ENCODE data around the gene ZIC2.

The ZIC2 gene

DNA sequence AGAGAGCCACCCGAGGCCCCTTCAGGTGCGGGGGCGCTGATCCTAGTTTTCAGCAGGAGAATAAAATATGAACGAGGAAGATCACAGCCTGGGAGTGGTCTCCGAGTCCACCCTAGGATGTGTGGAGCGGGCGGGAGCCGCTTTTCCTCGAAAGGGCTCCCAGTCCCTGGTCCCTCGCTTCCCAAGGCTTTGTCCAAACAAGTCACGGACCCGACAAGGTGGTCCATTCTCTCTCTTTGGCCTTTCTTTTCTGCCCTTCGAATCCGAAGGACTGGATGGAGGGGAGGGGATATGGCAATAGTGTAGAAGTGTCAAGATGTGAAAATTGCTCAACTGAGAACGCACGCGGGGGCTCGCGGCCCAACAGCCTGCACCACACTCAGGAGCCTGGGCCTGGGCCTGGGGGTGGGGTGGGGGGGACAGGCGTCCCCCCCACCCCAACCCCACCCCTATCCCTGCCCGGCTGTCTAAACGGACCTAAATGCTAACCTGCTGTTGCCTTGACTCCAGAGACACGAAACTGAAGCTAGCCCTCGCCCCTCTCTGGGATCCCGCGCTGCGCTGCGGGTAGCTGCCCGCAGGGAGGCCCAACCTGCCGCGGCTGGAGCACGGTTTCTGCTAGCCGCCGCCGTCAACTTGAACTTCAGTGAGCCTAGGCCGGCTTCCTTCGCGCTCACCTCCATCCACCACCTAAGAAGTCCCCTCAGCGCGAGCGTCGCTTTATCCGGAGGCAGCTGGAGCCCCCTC lies 7.1 kb downstream of the ZIC2 start:
- DNase-seq, result no peak

DNA sequence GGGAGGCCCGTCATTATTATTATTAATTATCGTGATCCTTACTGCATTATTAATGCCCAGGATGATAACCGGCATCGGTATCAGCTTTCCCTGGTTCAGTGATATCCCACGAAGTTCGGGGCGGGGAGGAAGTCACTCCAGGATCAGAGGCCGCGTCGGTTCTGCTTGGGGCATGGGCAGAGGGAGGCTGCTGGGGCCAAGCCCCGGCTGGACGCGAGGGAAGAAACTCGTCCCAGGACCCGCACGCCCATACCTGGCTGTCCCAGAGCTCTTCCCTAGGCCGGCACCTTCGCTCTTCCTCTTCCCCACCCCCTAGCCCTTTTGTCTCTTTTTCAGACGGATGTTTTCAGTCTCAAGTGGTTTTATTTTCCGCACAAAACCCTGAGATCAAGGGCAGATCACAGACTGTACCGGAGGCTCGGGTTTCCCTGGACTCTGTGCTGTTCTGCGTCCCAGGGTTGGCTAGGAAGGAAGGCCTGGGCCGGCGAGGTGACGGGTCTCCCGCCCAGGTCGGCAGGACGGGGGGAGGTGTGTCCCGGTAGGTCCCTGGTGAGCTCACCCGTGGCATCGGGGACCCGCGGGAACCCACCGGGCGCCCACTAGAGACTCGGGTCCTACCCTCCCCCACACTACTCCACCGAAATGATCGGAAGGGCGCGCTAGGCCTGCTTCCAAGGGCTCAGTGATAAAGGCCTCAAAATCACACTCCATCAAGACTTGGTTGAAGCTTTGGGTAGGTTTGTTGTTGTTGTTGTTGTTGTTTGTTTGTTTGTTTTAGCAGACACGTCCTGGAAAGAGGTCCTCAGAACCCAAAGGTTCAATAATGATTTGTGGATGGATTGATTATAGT lies 7.9 kb downstream of the ZIC2 start:
- no peak for DNase-seq

DNA sequence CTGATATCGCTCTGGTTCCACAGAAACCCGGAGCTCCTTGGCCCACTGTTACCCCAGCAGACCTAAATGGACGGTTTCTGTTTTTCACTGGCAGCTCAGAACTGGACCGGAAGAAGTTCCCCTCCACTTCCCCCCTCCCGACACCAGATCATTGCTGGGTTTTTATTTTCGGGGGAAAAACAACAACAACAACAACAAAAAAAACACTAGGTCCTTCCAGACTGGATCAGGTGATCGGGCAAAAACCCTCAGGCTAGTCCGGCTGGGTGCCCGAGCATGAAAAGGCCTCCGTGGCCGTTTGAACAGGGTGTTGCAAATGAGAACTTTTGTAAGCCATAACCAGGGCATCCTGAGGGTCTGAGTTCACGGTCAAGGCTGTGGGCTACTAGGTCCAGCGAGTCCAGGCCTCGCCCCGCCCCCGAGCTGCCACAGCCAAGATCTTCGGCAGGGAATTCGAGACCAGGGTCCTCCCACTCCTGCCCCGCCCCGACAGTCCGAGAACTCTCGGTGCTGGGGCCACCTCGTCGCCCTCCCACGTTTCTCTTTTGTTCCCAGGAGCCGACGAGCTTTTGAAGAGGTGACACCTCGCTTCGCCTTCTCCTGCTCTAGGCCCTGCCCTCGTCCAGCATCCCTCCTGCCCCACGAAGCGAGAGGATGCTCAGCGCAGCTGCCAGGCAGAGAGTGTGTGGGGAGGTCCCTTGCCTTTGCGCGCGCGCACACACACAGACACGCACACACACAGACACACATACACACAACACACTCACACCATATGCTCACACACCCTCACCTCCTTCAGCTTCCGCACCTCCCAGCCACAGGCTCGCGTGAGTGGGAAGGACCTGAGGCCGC lies 8.8 kb downstream of the ZIC2 start:
- no peak for DNase-seq

DNA sequence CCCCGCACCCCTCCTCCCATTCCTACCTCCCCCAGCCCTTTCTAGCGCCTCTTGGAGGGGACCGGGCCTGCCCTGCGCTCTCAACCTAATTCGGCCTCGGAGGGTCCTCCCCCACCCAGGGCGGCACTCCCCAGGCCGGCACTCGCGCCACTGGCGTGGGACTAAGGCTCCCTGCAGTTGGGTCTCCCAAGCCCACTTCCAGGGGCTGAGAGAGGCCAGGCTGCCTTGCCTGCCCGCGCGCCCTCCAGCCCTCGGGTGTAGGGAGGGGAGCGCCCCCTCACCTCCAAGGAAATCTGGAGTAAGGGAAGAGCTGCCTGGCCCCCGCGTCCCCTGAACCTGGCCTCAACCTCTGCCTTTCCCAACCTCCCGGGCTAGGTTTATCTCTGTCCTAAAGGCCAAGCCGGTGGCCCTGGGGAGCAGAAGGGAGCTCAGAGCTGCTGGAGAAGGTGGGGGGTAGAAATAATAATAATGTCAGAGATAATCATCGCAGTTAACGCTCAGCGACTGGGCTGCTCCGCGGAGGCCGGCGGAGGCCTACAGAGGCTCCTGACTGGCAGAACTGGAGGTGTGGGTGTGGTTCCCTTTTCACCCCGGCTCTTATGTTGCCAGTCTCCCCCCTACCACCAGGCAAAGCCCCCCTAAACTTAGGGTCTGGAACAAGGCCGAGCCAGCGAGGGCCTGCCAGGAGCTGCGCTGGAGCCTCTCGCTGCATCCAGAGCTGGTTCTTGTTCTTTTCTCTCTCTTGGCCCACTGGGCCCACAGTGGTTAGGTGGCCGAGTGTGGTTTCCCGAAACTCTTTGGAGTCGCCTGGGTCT lies 9.6 kb downstream of the ZIC2 start:
- DNase-seq, result no peak

DNA sequence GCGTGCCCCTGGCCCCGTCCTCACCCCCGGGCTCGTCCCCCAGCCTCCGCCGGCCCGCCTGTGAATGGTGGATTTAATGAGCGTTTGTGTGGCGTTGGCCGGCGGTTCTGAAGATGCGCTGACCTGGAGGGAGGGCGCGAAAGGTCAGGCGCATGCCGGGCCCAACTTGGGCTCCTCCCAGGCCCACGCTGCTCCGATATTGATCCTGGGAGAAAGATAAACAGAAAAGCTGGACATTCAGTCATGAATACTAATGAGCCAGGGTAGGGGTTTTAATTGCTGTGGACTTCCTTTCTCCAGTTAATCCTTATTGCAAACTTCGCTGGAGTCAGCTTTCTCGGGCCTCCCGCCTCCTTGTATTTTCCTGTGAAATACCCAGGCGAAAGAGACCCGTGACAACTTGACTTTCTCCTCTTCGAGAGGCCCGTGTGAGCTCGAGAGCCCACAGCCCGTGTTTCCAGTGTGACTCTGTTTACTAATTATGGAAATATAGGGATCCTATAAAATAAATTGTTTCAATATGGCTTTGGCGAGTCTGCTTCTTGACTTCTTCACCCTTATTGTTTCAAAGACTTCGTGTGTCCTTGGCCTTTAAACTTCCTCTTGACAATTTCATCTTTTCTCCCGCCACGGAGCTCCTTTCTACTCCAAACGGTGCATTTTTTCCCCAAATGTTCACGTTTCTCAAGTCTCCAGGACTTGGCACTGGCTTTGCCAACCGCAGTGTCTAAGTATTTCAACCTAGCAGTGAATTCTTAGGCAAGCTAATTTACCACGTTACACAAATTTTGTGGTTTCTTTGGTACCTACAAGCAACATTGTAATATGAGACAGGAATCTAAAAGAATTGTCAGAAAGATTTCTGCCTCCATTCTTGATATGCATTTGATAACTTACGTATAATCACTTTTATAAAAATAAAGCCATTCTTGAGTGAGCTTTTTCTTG lies 10.5 kb downstream of the ZIC2 start:
- DNase-seq, result no peak

GRCh38 chr13:99992949-99993351 lies 11.4 kb downstream of the ZIC2 start:
- no peak for DNase-seq

DNA sequence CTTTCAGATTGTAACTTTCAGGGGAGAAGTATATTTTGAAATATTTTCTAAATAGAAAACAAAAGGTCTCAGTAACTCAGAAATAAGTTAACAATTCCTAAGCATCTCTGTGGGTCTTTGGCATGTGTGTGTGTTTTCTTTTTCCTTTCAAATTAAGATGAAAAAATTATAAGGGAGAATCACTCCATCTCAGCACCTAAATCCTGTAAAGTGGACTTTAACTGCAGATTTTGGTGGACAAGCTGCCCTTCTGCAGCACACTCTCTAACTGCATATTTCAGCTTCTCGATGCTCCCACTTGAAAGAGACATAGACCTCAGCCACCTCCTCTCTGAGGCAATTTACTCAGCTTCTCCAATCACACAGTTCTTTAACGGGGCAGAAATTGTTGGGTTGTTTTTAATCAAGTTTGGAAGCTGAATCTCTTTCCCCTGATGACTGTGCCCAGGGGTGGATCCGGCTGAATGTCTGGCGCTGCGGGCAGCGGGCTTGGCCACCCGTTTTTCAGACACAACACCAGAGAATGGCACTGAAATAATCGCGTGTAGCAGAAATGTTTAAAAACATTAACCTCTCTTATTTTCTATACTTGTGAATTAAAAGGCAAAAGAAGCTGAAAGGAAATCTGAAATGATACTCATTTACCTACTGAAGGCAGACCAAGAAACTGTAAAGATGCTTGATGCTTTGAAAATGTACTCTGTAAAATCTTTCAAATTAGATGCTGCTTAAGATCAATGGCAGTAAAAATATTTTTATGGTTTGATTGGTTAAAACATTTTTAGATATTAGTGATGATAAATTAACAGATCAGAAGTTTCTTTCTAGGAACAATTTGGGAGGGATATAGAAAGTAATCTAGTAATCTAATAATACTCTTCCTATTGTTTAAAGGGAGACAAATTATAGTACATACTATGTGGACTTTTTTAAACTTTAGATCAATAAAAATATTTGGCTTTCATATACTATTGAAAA lies 12.4 kb downstream of the ZIC2 start:
- no peak for DNase-seq

- DNase-seq, result no peak
These were observed 13.0 kb downstream of the ZIC2 start for GRCh38 chr13:99994638-99995020.

DNA sequence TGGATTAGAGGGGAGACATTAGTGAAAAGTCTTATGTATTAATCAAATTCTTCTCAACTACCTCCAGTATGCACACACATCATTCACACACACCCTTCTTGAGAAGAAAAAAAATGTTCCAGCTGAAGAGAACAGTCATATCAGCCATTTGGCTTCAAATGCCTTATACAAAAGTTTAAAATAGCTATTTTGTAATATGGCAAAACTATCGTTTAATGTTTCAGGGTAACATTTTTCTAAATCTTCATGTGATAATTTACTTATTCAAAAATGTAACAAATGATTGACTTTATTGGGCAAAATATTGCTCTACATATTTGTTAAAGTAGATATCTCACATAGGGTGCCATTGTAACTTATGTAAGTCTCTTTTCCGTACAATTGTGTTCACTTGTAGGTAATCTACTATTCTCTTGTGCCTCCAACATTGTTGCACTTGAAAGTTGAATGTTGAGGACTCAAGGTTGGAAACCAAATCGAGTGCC lies 13.6 kb downstream of the ZIC2 start:
- DNase-seq, result no peak

DNA sequence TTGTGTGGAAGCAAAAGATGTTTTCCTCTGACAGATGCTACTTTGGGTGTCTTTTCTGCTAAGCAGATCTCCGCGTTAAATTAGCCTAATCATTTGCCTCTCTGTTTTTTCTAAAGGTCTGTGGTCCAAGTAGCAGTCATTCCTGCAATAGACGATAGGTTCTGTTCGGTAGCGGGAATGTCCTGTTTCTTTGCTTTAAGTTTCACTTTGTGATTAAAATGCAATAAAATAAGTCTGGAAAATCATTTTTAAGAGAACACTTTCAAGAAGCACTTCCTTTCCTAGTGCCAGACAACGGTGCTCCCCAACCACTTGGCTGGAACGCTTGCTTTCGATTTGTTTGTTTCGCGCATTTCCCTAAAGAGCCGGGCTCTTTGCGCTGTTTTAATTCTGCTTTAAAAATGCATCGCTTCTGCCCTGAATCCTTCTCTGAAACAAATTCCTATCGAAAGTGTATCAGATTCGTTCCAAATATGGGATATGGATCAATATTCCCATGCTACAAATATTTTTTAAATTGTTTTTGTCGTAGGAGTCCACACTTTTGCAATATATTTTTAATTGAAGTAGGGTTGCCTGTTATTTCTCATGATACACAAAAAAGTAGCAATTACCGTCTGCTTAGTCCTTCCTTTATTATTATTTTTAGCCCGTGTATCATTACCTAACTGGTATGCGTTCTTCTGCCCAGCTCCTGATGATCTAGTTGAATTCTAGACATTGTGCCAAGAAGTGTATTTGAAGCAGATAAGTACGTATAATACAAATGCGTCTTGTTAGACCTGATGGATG lies 14.2 kb downstream of the ZIC2 start:
- no peak for DNase-seq

DNA sequence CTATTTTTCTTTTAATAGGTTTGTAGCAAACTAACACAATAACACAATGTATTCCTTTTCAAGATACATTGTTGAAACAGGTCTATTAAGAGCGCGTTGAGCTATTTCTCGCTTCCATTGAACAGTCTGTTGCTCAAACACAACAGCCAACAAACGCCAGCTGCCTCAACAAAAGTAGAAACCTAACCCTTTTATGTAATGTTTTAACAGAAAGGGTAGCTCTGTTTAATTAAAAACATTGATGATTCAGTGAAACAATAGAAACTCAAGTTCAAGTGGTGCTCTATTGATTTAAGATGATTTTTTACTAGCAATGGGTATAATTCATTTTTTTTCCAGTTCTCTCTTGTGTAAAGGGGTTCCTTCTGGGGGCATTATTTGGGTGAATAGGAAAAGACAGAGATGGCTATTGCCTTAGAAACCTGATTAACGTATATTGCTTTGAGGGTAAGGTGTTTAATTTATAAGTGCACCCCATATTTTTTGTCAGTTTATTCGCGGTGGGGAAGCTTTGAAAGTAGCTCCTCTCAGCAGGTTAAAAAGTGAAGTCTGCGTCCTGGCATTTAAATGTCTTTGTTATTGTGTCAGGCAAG lies 14.9 kb downstream of the ZIC2 start:
- no peak for DNase-seq

DNA sequence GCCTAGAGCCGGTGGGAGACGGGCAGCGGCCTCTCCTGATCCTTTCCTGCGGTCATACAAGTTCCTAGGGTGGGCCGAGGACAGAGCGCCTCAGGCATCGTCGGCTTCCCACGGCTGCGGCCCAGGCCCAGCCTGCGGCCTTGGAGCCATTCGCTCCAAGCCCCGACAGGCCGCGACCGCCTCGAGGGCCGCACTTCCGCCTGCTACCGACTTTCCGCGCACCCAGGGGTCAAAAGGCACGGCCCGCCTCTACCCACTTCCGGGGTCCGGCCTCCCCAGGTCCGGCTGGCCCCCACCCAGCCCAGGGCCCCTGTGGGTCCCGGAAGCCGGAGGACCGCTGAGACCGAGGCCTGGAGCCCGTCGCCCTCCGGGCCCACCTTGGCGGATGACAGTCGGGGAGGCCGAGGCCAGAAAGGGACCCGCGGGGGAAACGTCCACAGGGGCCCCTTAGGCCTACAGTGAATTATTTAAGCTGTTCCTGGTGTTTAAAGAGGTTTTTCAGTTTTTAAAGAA lies 16.2 kb downstream of the ZIC2 start:
- DNase-seq, result no peak

GRCh38 chr13:99998261-99998660 lies 16.7 kb downstream of the ZIC2 start:
- DNase-seq, result no peak

DNA sequence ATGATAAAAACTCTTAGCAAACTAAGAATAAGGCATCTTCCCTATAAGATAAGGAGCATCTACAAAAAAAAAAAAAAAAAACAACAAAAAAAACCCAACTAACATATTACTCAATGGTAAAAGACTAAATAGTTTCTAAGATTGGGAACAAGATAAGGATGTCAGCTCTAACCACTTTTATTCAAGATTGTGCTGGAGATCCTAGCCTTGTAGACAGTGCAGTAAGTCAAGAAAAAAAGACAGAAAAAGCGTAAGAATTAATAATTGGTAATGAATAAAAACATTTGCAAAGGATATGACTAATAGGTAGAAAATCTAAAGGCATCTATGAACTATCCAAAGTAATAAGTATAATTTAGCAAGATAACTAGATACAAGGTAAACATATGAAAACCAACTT lies 33.0 kb downstream of the ZIC2 start:
- DNase-seq, result no peak

DNA sequence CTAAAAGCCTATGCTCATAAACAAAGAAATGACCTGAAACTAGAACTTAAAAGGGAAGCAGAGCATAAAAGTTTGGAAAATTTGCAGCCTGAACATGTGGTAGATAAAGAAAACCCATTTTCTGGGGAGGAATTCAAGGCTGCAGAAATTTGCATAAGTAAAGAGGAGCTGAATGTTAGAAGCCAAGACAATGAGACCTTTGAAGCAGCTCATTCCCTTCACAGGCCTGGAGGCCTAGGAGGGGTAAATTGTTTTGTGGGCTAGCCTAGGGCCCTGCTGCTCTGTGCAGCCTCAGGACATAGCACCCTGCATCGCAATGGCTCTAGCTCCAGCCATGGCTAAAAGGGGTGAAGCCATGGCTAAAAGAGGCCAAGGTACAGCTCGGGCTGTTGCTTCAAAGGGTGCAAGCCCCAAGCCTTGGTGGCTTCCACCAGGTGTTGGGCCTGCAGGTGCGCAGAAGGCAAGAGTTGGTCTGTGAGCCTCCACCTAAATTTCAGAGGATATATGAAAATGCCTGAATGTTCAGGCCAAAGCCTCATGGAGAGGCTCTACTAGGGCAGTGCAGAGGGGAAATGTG lies 38.3 kb downstream of the ZIC2 start:
- DNase-seq, result no peak

GRCh38 chr13:100022798-100023197 lies 41.2 kb downstream of the ZIC2 start:
- no peak for DNase-seq

- DNase-seq, result no peak
These were observed 42.4 kb downstream of the ZIC2 start for GRCh38 chr13:100024023-100024422.

- DNase-seq, result no peak
These were observed 48.3 kb downstream of the ZIC2 start for GRCh38 chr13:100029933-100030332.
